ENCODE results near the gene NUP58.

Gene NUP58

DNA sequence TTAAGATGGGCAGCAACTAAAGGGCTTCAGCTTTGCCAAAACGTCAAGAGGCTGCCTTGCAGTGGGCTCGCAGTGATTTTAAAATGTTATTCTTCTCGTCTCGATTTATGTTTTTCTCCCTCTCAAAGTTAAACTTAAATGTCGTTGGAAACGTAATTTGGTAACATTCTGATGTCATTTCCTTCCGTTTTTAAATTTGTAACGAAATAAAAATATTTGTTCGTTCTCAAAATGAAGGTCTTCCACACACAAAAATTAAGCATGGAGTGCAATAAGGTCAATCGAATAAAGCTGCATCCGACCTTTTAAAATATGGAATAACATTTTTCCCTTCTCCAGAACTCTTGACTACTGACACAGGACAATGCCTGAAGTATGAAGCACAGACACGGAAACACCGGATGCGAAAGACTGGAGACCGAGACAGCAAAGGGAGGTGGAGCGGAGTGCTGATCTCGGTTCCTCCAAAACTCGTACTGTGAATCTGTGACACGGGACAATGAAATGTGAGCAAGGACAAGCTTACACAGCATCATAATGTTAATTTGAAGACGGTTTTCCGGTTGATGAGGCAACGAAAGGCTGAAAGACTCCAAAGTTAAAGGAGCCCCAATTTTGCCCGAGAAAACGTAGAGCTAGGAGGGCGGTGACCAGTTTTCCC lies 15.0 kb upstream of the NUP58 start:
- peak overlapping the region; percentile 95 for H3K4me3 ChIP-seq (ENCODE audit: control insufficient read depth, low read depth, low read length)
- DNase-seq (ENCODE audit: low read depth) = peak; percentile 56
- TF ChIP-seq, protein P1, sequence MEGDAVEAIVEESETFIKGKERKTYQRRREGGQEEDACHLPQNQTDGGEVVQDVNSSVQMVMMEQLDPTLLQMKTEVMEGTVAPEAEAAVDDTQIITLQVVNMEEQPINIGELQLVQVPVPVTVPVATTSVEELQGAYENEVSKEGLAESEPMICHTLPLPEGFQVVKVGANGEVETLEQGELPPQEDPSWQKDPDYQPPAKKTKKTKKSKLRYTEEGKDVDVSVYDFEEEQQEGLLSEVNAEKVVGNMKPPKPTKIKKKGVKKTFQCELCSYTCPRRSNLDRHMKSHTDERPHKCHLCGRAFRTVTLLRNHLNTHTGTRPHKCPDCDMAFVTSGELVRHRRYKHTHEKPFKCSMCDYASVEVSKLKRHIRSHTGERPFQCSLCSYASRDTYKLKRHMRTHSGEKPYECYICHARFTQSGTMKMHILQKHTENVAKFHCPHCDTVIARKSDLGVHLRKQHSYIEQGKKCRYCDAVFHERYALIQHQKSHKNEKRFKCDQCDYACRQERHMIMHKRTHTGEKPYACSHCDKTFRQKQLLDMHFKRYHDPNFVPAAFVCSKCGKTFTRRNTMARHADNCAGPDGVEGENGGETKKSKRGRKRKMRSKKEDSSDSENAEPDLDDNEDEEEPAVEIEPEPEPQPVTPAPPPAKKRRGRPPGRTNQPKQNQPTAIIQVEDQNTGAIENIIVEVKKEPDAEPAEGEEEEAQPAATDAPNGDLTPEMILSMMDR (conservative IDR thresholded peaks at IDR 0.05; ENCODE audit: control insufficient read depth, insufficient read depth, low read depth, low read length) = no peak

DNA sequence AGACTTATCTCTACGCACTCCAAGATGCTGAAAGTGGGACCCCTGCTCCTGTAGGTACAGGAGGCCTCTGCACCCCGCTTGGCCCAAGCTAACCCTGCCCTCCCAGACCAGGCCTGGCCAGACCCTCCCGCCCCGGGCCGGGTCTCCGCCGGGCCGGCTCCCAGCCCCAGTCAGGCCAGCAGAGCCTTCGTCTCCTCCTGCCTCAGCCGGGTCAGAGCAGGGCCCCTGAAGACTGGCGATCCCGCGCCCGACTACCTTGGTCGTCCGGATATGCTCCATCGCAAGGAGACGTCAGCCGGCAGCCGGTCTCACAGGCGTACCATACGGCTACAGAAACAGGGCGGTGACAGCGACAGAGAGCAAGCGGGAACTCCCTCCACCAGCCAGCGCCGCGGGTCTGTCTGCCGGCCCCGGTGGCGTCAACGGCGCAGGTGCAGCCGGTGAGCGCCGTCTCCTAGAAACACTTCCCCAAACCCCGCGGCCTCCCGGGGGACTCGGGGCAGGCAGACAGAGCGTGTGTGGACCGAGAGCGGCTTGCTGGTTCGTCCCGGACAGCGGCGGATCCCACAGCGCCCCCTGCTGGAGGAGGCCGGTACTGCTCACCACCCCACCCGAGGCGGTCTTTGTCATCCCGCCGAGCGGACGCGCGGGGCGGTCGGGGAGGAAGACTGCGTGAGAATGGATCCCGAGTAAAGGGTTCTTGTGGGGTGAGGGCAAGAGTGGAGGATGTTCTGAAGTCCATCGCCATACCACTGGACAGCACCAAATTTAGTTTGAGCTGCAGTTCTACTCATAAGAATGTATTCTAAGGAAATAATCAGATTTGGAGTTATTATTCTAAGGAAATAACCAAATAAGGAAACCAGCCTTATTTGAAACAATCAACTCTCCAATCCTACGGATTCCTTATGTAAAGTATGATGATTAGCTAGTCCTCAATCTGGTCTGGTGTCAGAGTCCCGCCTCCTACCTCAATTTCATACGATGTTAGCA lies 14.2 kb upstream of the NUP58 start, which contains the start of gene MTMR6:
Gene MTMR6 (minus strand): TSS at position 520 of the 993 bp plus-strand sequence. CDS start 241 bp downstream, at position 279.
- DNase-seq (ENCODE audit: low read depth) = peak; percentile 78
- TF ChIP-seq, protein P1 (conservative IDR thresholded peaks at IDR 0.05; ENCODE audit: control insufficient read depth, insufficient read depth, low read depth, low read length) = peak; percentile 76
- peak within 1 kb of the TSS; percentile 95 for H3K4me3 ChIP-seq (ENCODE audit: control insufficient read depth, low read depth, low read length)

DNA sequence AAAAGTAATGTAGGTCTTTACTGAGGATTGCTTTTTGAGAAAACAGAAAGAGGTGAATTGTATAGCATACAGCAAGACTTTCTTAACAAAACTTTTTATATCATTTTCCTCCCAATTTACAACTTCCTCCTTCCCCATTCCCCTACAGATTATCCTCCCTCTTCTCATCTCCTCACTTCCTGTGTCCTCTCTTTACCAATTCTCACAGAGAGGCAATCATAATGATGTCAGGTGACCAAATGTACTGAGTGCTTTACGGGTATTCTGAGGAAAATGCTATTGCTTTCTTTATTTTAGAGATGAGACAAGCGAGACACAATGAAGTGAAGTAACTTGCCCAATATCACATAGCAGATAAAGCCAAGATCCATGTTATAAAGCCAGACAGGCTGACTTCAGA lies 12.5 kb upstream of the NUP58 start:
- H3K4me3 ChIP-seq (ENCODE audit: control insufficient read depth, low read depth, low read length) = no peak overlapping the region

DNA sequence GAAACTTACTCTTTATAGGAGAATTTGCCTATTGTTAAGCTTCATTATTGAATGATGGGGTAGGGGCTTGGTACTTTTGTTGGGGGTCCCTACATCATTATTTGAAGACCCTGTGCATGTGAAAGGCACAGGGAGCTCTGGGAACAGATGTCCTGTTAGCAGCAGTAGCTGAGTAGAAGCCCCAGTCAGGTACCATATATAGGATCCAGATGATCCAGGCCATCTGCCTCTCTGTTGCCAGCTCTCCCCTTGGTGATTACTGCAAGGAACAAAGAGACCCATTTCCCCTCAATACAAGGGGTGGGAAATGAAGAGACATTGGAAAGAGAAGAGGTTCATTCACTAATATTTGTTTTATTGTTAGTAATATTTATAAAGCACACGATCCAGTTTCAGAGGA lies 9.7 kb upstream of the NUP58 start:
- no peak overlapping the region for H3K4me3 ChIP-seq (ENCODE audit: control insufficient read depth, low read depth, low read length)
- DNase-seq (ENCODE audit: low read depth) = no peak
- TF ChIP-seq, protein P1 (conservative IDR thresholded peaks at IDR 0.05; ENCODE audit: control insufficient read depth, insufficient read depth, low read depth, low read length) = no peak

More for the DNA sequence above, 12.5 kb upstream of the NUP58 start:
- DNase-seq (ENCODE audit: low read depth) = no peak
- TF ChIP-seq, protein P1 (conservative IDR thresholded peaks at IDR 0.05; ENCODE audit: control insufficient read depth, insufficient read depth, low read depth, low read length) = no peak

DNA sequence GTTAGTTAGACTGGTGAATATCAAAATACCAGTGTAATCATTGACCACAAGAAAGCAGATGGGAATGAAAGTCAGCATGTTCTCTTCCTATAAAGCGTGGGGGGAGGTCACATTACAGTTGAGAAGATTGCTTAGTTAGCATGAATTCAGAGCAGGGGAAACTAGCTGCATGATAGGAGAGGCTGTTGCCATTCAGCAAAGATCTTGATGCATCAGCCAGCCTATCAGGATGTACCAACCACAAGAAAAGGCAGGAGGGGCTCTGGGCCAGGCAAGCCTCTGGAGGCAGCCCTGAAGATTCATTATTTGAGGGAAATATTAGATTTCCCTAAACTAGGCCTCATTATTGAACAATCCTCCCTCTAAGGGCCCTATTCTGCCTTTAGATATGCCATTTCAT lies 9.1 kb upstream of the NUP58 start:
- H3K4me3 ChIP-seq (ENCODE audit: control insufficient read depth, low read depth, low read length) = no peak overlapping the region
- TF ChIP-seq, protein P1 (conservative IDR thresholded peaks at IDR 0.05; ENCODE audit: control insufficient read depth, insufficient read depth, low read depth, low read length) = no peak
- DNase-seq (ENCODE audit: low read depth) = peak; percentile 52

DNA sequence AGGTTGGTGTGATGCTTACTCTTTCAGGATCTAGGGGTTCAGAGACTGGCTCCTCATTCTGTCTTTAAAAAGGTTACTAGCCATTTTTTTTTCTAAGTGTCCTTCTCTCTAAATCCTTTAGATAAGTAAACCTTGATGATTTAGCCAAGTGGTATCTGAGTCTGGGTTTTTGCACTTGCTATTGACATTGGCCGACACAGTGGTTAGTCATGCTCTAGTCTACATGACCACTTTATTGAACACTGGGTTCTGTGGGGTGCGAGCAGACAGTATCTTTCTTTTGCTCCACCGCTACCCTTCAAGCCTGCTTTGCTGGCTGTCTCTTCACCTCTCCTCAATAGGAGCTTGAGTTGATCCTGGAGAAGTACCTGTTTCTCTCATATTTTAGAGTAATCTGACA lies 6.2 kb upstream of the NUP58 start:
- peak; percentile 18 for DNase-seq (ENCODE audit: low read depth)
- TF ChIP-seq, protein P1 (conservative IDR thresholded peaks at IDR 0.05; ENCODE audit: control insufficient read depth, insufficient read depth, low read depth, low read length) = no peak
- no peak overlapping the region for H3K4me3 ChIP-seq (ENCODE audit: control insufficient read depth, low read depth, low read length)

Data from fibroblast of mammary gland (primary cell).